Common myeloid progenitor, CD34-positive (primary cell): Measurements from ENCODE around the gene ANTXR2.

Source experiments
- CTCF ChIA-PET: fragments of 350-600 bp; sonication (Branson Sonifier 250); formaldehyde crosslinking; loops from one replicate; lab custom pipeline; 2021; ENCODE audit warnings: antibody characterized with exemption; lab: Charles Lee
- POLR2A ChIA-PET: fragments of 350-600 bp; sonication (Branson Sonifier 250); formaldehyde crosslinking; loops from one replicate; lab custom pipeline; 2021; ENCODE audit warnings: antibody characterized with exemption; lab: Charles Lee
- DNase-seq, 3 donors: peaks; one replicate each; pipeline versions ENCODE4 v3.0.0 to v3.0.0-alpha.2; 2013
- H3K27ac ChIP-seq, 2 experiments: 1 replicate in 1 of 2; 2 replicates in 1 of 2; pipeline ENCODE4 v1.7.0; 2013; ENCODE audit warnings: inconsistent platforms in 2 of 2, low read length in 2 of 2, mild to moderate bottlenecking in 2 of 2, low read depth in 1 of 2, moderate library complexity in 1 of 2; ENCODE audit not compliant: severe bottlenecking in 2 of 2, insufficient read depth in 1 of 2, poor library complexity in 1 of 2
- H3K27me3 ChIP-seq, 5 experiments: replicated peaks in 2 of 5; 1 replicate in 3 of 5; 2 replicates in 2 of 5; pipeline versions ENCODE4 v1.6.1 to v1.7.0; 2013; ENCODE audit warnings: low read length in 4 of 5, mild to moderate bottlenecking in 2 of 5, moderate library complexity in 2 of 5, inconsistent platforms in 1 of 5; ENCODE audit not compliant: insufficient read depth in 5 of 5, control insufficient read depth in 4 of 5
- H3K36me3 ChIP-seq, 4 experiments: 1 replicate in 2 of 4; 2 replicates in 2 of 4; pipeline versions ENCODE4 v1.6.1 to v1.7.0; 2013; ENCODE audit warnings: low read length in 3 of 4, control low read depth in 1 of 4, mild to moderate bottlenecking in 1 of 4; ENCODE audit not compliant: control insufficient read depth in 4 of 4, insufficient read depth in 4 of 4
- H3K4me1 ChIP-seq, 4 experiments: 1 replicate in 3 of 4; 2 replicates in 1 of 4; pipeline versions ENCODE4 v1.6.1 to v1.7.1; 2013; ENCODE audit warnings: low read length in 3 of 4, mild to moderate bottlenecking in 3 of 4, control low read depth in 1 of 4, inconsistent platforms in 1 of 4, moderate library complexity in 1 of 4; ENCODE audit not compliant: control insufficient read depth in 4 of 4, insufficient read depth in 4 of 4; ENCODE audit errors: control extremely low read depth in 1 of 4
- H3K4me3 ChIP-seq, 7 experiments: 1 replicate in 4 of 7; 2 replicates in 3 of 7; pipeline versions ENCODE4 v1.5.1 to v1.7.0; 2013; ENCODE audit warnings: mild to moderate bottlenecking in 7 of 7, low read length in 6 of 7, moderate library complexity in 6 of 7, inconsistent platforms in 2 of 7, low read depth in 2 of 7, control low read depth in 1 of 7; ENCODE audit not compliant: insufficient read depth in 4 of 7, control insufficient read depth in 1 of 7; ENCODE audit errors: extremely low read depth in 1 of 7
- H3K9me3 ChIP-seq, 5 experiments: 1 replicate in 4 of 5; 2 replicates in 1 of 5; pipeline versions ENCODE4 v1.6.1 to v1.7.1; 2013; ENCODE audit warnings: low read length in 4 of 5, mild to moderate bottlenecking in 2 of 5, inconsistent platforms in 1 of 5, low read depth in 1 of 5, moderate library complexity in 1 of 5; ENCODE audit not compliant: control insufficient read depth in 4 of 5, insufficient read depth in 2 of 5; ENCODE audit errors: control extremely low read depth in 1 of 5
- WGBS: methylation state at CpG from one replicate; pipeline ENCODE4 v1.1.5; 2013; ENCODE audit not compliant: insufficient coverage; 5-methylcytosine and 5-hydroxymethylcytosine counted together

ANTXR2 gene

GRCh38 chr4:80101071-80101791, 28.2 kb upstream of the ANTXR2 start:
- Histone ChIP-seq H3K4me1 (no peaks in the 10 kb centered on the region), H3K36me3 (no peaks in the 10 kb centered on the region), H3K9me3 (peaks cover 0 to 1% (median 0%) of the 10 kb centered on the region in 5 experiments), H3K27ac (no peak overlapping the region), H3K4me3 (no peak overlapping the region), H3K27me3 (no peaks in the 10 kb centered on the region)
- ChIA-PET POLR2A (interaction anchor here (0.7 kb wide), 1 partner anchor 513 kb away, joined by 3 read pairs; no protein-coding TSS in a partner anchor), CTCF (no interaction called here)
- peak in 2 of 3 donors; percentile 77 to 86 for DNase-seq
- 100% methylated on average over 1 of the region's 5 CpGs for WGBS

GRCh38 chr4:80099671-80100070, 26.6 kb upstream of the ANTXR2 start:
- H3K4me1 ChIP-seq = no peaks in the 10 kb centered on the region
- H3K27me3 ChIP-seq = no peaks in the 10 kb centered on the region
- ChIA-PET CTCF (interaction anchor here (0.5 kb wide), 1 partner anchor 15 kb away, joined by 3 read pairs; no protein-coding TSS in a partner anchor), POLR2A (no interaction called here)
- no peak overlapping the region for H3K4me3 ChIP-seq
- H3K36me3 ChIP-seq = no peaks in the 10 kb centered on the region
- no peak for DNase-seq
- no peak overlapping the region for H3K27ac ChIP-seq
- no CpG with 5 or more reads among the region's 1 CpG for WGBS
- H3K9me3 ChIP-seq = no peaks in the 10 kb centered on the region

- no peak overlapping the region for H3K27ac ChIP-seq
- no CpG with 5 or more reads among the region's 1 CpG for WGBS
- no peaks in the 10 kb centered on the region for H3K27me3 ChIP-seq
- ChIA-PET CTCF (no interaction called here), POLR2A (no interaction called here)
- H3K4me3 ChIP-seq = no peak overlapping the region
- H3K36me3 ChIP-seq = no peaks in the 10 kb centered on the region
- H3K4me1 ChIP-seq = no peaks in the 10 kb centered on the region
- H3K9me3 ChIP-seq = no peaks in the 10 kb centered on the region
- no peak for DNase-seq
Observed at GRCh38 chr4:80098635-80099034, 25.6 kb upstream of the ANTXR2 start.

- H3K36me3 ChIP-seq = no peaks in the 10 kb centered on the region
- ChIA-PET POLR2A (no interaction called here), CTCF (interaction anchor here (1.3 kb wide), 1 partner anchor 10 kb away, joined by 3 read pairs; no protein-coding TSS in a partner anchor)
- no peak overlapping the region for H3K27ac ChIP-seq
- no peak for DNase-seq
- no peak overlapping the region for H3K4me3 ChIP-seq
- H3K27me3 ChIP-seq = no peaks in the 10 kb centered on the region
- H3K9me3 ChIP-seq = no peaks in the 10 kb centered on the region
- no peaks in the 10 kb centered on the region for H3K4me1 ChIP-seq
- 95% methylated on average over 4 of the region's 4 CpGs for WGBS
Observed at GRCh38 chr4:80097400-80098177, 24.6 kb upstream of the ANTXR2 start.

GRCh38 chr4:80096175-80096850, 23.3 kb upstream of the ANTXR2 start:
- Histone ChIP-seq H3K4me3 (no peak overlapping the region), H3K4me1 (no peaks in the 10 kb centered on the region), H3K9me3 (no peaks in the 10 kb centered on the region), H3K27me3 (no peaks in the 10 kb centered on the region), H3K36me3 (no peaks in the 10 kb centered on the region), H3K27ac (no peak overlapping the region)
- ChIA-PET CTCF (interaction anchor here (1.6 kb wide), 1 partner anchor 9 kb away, joined by 6 read pairs; no protein-coding TSS in a partner anchor), POLR2A (interaction anchor here (0.5 kb wide), 1 partner anchor 222 kb away, joined by 3 read pairs; no protein-coding TSS in a partner anchor)
- DNase-seq = no peak
- no CpG with 5 or more reads among the region's 4 CpGs for WGBS

GRCh38 chr4:80094191-80094590, 21.2 kb upstream of the ANTXR2 start:
- Histone ChIP-seq H3K4me3 (no peak overlapping the region), H3K9me3 (no peaks in the 10 kb centered on the region), H3K4me1 (no peaks in the 10 kb centered on the region), H3K36me3 (no peaks in the 10 kb centered on the region), H3K27me3 (no peaks in the 10 kb centered on the region), H3K27ac (no peak overlapping the region)
- no peak for DNase-seq
- 100% methylated on average over 1 of the region's 1 CpG for WGBS
- ChIA-PET CTCF (interaction anchor here (1.0 kb wide), 1 partner anchor 11 kb away, joined by 3 read pairs; no protein-coding TSS in a partner anchor), POLR2A (interaction anchor here (0.7 kb wide), 1 partner anchor 246 kb away, joined by 5 read pairs; no protein-coding TSS in a partner anchor)
